GM19023 (cell line): ENCODE results near the gene ASAP2.

Experiments used
- ATAC-seq: cut with Tn5 transposase; IDR thresholded peaks from one replicate; pipeline ENCODE4 v1.9.1; 2021; ENCODE audit warnings: mild to moderate bottlenecking, moderate library complexity; ENCODE audit not compliant: unreplicated experiment

The ASAP2 gene

DNA sequence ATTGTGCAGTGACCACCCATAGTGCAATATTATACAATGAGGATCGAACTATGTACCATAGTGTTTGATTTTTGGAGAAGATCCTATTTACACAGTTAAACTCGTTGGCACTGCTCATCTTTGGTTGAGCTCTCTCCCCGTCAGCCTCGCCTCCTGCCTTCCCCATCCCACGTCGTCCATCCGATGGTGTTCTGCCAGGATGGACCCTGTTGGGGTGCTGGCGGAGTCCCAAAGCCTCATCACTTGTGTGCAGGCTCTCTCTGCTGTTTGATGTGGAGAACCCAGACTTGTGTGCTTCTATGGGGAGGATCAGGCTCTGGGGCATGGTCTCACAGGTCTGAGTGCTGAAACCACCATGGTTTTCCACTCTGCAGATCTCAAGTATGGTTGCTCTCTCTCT is 131.3 kb downstream of the ASAP2 start:
- no peak for ATAC-seq

- ATAC-seq, result no peak
These were observed 134.8 kb downstream of the ASAP2 start for GRCh38 chr2:9341337-9341887.

- ATAC-seq, result no peak
These were observed 136.0 kb downstream of the ASAP2 start for GRCh38 chr2:9342659-9343058.

DNA sequence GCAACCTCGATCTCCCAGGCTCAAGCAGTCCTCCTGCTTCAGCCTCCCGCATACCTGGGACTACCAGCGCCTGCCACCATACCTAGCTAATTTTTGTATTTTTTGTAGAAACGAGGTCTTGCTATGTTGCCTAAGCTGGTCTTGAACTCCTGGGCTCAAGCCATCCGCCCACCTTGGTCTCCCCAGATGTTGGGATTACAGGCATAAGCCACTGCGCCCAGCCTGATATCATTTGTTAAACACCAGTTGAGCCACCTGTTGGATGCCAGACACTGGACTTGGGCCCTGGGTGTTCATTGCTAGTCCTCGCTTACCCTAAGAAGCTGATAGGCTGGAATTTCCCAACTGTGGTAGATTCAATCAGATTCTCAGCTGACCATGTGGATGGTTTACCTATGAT is 136.9 kb downstream of the ASAP2 start:
- no peak for ATAC-seq

GRCh38 chr2:9344434-9344833 is 137.8 kb downstream of the ASAP2 start:
- no peak for ATAC-seq

GRCh38 chr2:9345343-9345742 is 138.7 kb downstream of the ASAP2 start:
- no peak for ATAC-seq

GRCh38 chr2:9345997-9346396 is 139.4 kb downstream of the ASAP2 start:
- no peak for ATAC-seq

DNA sequence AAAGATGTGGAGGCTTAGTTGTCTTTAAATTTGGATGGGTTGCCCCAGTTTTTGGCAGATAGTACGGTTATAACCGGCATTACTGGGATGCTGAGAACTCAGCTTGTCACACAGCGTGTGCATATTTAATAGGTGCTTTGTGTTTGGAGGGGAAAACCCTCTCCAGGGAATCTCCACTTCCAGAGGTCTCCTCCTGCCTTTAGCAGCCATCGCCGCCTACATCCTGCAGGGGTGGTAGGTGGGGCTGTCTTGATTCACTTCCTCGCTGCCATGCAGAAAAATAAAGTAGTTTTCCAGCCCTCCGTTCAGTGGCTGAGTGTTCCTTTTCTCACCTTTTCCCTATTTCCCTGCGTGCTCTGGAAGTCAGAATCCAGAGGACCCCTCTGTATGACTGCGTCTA is 140.3 kb downstream of the ASAP2 start:
- ATAC-seq, result no peak

- no peak for ATAC-seq
These were observed 140.8 kb downstream of the ASAP2 start for GRCh38 chr2:9347411-9347881.

GRCh38 chr2:9354318-9354717 is 147.7 kb downstream of the ASAP2 start:
- no peak for ATAC-seq

DNA sequence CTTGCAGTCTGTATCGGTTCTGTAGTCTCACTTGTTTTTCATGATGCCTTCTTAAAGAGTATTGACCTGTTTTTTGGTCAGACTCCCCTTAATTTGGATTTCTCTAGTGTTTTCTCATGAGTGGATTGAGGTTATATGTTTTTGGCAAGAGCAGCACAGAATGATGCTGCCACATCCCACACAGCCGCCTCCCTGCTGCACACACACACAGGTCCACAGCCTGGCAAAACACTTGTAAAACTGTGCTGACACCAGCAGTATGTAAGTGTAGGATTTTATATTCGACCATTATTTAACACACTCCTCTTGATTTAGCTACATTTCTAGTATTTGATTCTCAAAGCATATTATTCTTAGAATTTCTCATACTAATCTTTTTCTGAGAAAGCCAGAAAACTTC is 148.7 kb downstream of the ASAP2 start:
- no peak for ATAC-seq

DNA sequence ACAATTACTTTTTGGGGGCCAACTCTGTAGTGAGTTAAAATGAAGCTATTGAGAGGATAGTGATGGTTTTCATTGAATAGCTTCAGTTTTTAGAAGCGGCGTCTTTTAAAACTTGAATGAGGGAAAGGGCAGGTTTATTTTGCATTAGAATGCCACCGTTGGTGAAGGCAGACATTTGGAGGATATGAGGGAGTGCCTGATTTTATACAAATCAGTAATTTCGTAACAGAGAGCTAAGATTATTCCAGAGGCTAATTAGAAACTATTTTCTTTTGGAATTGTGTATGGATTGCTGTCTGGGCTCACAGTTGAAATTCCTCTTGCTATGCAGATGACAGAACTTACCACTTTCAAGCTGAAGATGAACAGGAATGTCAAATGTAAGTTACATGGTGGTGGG is 149.1 kb downstream of the ASAP2 start:
- no peak for ATAC-seq

DNA sequence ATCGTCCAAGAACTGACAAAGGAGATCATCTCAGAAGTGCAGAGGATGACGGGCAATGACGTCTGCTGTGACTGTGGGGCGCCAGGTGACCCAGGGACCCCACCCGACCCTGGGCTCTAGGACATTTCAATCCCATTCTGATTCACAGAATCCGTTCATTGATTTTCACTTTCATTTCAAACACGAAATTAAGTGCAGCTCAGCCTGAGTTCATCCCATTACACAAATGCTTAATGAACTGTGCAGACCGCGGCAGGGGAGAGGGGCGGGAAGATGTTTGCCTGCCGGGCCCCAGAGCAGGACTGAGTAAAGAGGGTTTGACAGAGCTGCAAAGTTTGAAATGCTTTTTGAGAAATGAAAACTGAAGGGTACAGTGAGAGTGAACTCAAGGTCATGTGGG is 149.6 kb downstream of the ASAP2 start:
- ATAC-seq, result no peak

DNA sequence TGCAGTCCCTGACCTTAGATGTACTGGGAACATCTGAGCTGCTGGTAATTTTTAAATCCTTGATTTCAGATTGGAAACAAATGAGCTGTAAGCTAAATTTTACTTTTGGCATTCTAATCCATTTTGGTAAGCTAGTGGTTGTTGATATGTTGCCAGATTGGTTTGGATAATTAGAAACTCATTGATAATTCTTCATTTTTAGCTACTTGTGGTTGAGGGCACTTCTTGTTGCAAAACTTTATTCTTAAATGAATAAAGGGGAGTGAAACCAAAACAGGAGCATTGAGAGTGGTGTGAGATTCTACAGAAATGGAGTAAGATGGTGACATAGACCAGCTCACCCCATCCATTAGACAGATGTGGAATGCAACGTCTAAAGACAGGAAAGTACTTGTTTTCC is 152.2 kb downstream of the ASAP2 start:
- no peak for ATAC-seq

DNA sequence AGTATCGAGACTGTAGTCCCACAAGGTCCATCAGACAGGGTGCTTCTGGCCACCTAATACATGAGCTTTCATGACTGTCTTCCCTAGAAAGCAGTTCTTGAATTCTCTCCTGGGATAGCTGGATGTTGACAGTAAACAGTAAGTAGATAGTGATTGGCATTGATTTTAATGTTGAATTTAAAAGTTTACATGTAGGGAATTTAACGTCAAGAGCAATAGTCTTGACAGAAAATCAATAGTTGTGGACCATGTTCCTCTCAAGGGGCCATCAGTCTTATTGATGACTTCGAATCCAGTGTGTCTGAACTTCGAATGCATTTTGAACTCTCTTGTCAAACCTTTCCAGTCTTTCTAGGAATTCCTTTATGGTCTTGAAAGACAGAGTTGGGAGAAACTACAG is 152.9 kb downstream of the ASAP2 start:
- ATAC-seq, result no peak

GRCh38 chr2:9360110-9360509 is 153.5 kb downstream of the ASAP2 start:
- no peak for ATAC-seq

- ATAC-seq, result no peak
These were observed 154.1 kb downstream of the ASAP2 start for GRCh38 chr2:9360701-9361100.

DNA sequence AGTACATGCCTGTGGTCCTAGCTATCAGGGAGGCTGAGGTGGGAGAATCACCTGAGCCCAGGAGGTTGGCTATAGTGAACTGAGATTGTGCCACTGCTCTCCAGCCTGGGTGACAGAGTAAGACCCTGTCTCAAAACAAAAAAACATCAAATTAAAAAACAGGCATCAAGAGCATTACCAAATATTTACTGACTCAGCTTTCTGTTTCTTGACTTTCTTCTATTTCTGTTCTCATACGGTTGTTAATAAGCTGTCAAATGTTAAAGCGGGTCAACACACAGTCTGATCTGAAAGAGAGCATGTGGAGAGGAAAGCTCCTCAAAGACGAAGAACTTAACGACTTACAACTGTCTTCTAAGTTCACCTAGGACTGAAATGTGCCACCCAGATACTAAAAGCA is 157.8 kb downstream of the ASAP2 start:
- no peak for ATAC-seq

- ATAC-seq, result no peak
These were observed 158.3 kb downstream of the ASAP2 start for GRCh38 chr2:9364791-9365497.

DNA sequence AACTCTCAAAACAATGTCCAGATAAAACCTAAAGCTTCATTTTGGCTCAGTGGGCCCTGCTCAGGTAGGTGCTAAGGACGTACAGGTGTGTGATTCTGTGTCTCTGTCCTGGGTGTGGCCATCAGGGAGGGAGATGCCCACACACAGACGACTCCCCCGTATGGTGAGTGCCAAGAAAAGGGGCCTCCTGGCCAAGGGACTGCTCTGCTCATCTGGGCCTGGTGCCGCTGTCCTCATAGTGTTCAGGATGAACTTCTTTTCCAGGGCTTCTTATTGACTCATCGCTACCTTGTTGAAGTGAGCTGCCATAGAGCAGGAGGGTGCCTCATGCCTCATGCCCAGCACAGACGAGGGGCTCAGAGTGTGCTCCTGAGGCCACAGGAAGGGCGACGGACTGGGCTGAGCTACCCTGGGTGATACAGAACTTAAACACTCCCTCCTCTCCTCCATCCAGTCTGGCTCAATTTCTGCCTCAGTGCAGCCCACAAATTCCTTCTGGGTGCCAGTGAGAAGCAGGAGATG is 158.9 kb downstream of the ASAP2 start:
- no peak for ATAC-seq

DNA sequence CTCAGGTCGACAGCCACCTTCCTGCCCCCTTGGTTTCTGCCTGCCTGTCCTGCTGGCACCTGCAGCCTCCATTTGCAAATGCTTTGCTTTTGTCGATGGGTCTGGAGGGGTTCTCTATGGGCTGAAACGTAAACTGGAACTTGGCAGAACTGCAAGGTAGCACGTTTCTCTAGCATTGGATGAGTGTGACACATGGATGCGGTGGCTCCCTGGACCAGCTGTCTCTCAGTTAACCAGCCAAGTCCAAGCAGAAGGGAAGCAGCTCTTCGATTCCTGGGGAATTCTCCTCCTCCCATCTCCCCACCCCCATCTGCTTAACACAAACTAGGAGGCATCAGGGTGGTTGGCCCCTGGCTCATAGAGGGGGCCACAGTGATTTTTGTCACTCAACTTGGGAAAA is 159.4 kb downstream of the ASAP2 start:
- no peak for ATAC-seq

DNA sequence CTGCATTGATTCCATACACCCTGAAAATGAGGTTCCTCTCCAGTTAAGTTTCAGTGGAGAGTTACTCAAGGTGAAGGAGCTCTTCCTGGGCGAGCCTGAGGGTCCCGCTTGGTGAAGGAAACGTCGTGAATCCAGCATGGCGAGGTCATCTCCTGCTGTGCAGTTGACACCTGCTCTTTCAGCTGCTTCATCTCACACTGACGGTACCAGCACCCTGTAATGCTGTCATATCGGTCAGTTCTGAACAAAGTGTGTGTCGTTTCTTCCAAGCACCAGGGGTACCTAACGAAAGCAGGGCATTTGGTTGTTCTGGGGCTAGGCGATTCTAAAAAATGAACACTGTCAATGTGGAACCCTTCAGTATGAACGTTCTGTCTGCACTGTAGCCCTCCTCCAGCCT is 164.1 kb downstream of the ASAP2 start:
- no peak for ATAC-seq

GRCh38 chr2:9373047-9373446 is 166.4 kb downstream of the ASAP2 start:
- no peak for ATAC-seq
